GM12892 (cell line): ENCODE data around the gene EVC2.

Experiments
- POLR2A ChIP-seq: IDR thresholded peaks from 2 replicates; pipeline ENCODE4 v1.6.1; 2011; ENCODE audit warnings: low read depth, low read length, control low read depth
- POLR2AphosphoS5 ChIP-seq: IDR thresholded peaks from 2 replicates; pipeline ENCODE4 v1.6.1; 2011; ENCODE audit warnings: low read depth, low read length, control low read depth
- TAF1 ChIP-seq: IDR thresholded peaks from 2 replicates; pipeline ENCODE4 v1.6.1; 2011; ENCODE audit warnings: low read depth, mild to moderate bottlenecking, control low read depth, low read length, borderline replicate concordance

GRCh38 chr4:5711479-5712184 lies 3.3 kb upstream of the EVC2 start:
- TF ChIP-seq POLR2A (no peak), POLR2AphosphoS5 (no peak), TAF1 (no peak)
